Mesendoderm (in vitro differentiated cells): ENCODE data around the gene CDKN3. TPM values are rescaled to one million over a fixed set of nuclear protein-coding genes. Genes with fewer than 3 reads are reported as not detected.
A peak's percentile ranks its signal among the peaks of the same experiment; 100 is the strongest.

Experiments used
- DNase-seq: peaks from one replicate; pipeline ENCODE4 v3.0.0; 2013
- H2AK5ac ChIP-seq: 2 replicates; pipeline ENCODE4 v1.6.1; 2013; ENCODE audit warnings: low read length, inconsistent platforms
- H2BK120ac ChIP-seq: 2 replicates; pipeline ENCODE4 v1.6.1; 2013; ENCODE audit warnings: low read depth, mild to moderate bottlenecking, low read length, moderate library complexity, mixed read lengths
- H2BK15ac ChIP-seq: replicated peaks from 2 replicates; pipeline ENCODE4 v1.6.1; 2013; ENCODE audit warnings: low read depth, mild to moderate bottlenecking, moderate library complexity
- H2BK5ac ChIP-seq: 2 replicates; pipeline ENCODE4 v1.6.1; 2013; ENCODE audit warnings: low read length, inconsistent platforms
- H3K18ac ChIP-seq: 2 replicates; pipeline ENCODE4 v1.6.1; 2013; ENCODE audit warnings: mild to moderate bottlenecking, low read length, mixed read lengths
- H3K23ac ChIP-seq: one replicate; pipeline ENCODE4 v1.6.1; 2013; ENCODE audit warnings: low read length
- H3K27ac ChIP-seq: 2 replicates; pipeline ENCODE4 v1.5.1; 2013; ENCODE audit warnings: low read depth, mild to moderate bottlenecking, inconsistent platforms, low read length, moderate library complexity
- H3K27me3 ChIP-seq: 2 replicates; pipeline ENCODE4 v1.6.1; 2013; ENCODE audit warnings: low read length, control low read depth, mild to moderate bottlenecking, inconsistent platforms; ENCODE audit not compliant: insufficient read depth, poor library complexity
- H3K36me3 ChIP-seq: 2 replicates; pipeline ENCODE4 v1.6.1; 2013; ENCODE audit warnings: low read length, inconsistent platforms; ENCODE audit not compliant: control insufficient read depth, insufficient read depth
- H3K4ac ChIP-seq: one replicate; pipeline ENCODE4 v1.6.1; 2013; ENCODE audit warnings: low read depth, mild to moderate bottlenecking, low read length, moderate library complexity
- H3K4me1 ChIP-seq: 2 replicates; pipeline ENCODE4 v1.6.1; 2013; ENCODE audit warnings: low read depth, low read length, inconsistent platforms; ENCODE audit not compliant: control insufficient read depth
- H3K4me2 ChIP-seq: 2 replicates; pipeline ENCODE4 v1.6.1; 2013; ENCODE audit warnings: low read length
- H3K4me3 ChIP-seq: 2 replicates; pipeline ENCODE4 v1.5.1; 2013; ENCODE audit warnings: mild to moderate bottlenecking, low read length
- H3K56ac ChIP-seq: one replicate; pipeline ENCODE4 v1.6.1; 2013; ENCODE audit warnings: low read length
- H3K79me1 ChIP-seq: 2 replicates; pipeline ENCODE4 v1.6.1; 2013; ENCODE audit warnings: low read length, inconsistent platforms
- H3K79me2 ChIP-seq: 2 replicates; pipeline ENCODE4 v1.6.1; 2013; ENCODE audit warnings: mild to moderate bottlenecking, low read length; ENCODE audit not compliant: control insufficient read depth, insufficient read depth
- H3K9ac ChIP-seq: 2 replicates; pipeline ENCODE4 v1.6.1; 2013; ENCODE audit warnings: low read length, inconsistent platforms
- H4K5ac ChIP-seq: one replicate; pipeline ENCODE4 v1.6.1; 2013; ENCODE audit warnings: low read length
- H4K8ac ChIP-seq: one replicate; pipeline ENCODE4 v1.6.1; 2013; ENCODE audit warnings: low read depth, mild to moderate bottlenecking, control low read depth, low read length, moderate library complexity
- WGBS: extraction: QIAGEN DNeasy Blood & Tissue Kit; methylation state at CpG from one replicate; pipeline ENCODE4 v1.1.7; 2013; ENCODE audit warnings: low lambda C conversion rate, missing lambda C conversion rate; ENCODE audit not compliant: insufficient coverage; ENCODE audit errors: extremely low coverage; 5-methylcytosine and 5-hydroxymethylcytosine counted together
- polyA plus RNA-seq, 2 experiments: library from polyadenylated mRNA; stranded (reverse); fragments of 200-250 nt; gene quantifications; one replicate each; pipeline ENCODE4 v1.2.3, GENCODE V29; 2013

Gene CDKN3
- polyA plus RNA-seq (2013, experiment 1 of 2): 128 TPM
- 129 TPM for polyA plus RNA-seq (2013, experiment 2 of 2)

- Histone ChIP-seq H4K8ac (no peak within 1 kb of the TSS), H3K36me3 (no peaks in the 10 kb centered on the region), H3K4me3 (peak within 1 kb of the TSS; percentile 90), H3K4ac (no peak within 1 kb of the TSS), H3K4me2 (peak within 1 kb of the TSS; percentile 86), H3K79me1 (peaks cover 2% of the 10 kb centered on the region), H3K9ac (peak within 1 kb of the TSS; percentile 98), H3K27ac (peak within 1 kb of the TSS; percentile 9), H3K56ac (peak within 1 kb of the TSS; percentile 99), H3K4me1 (no peaks in the 10 kb centered on the region), H2BK5ac (peak within 1 kb of the TSS; percentile 65), H3K23ac (peak within 1 kb of the TSS; percentile 86), H3K27me3 (no peaks in the 10 kb centered on the region), H3K79me2 (no peaks in the 10 kb centered on the region), H2AK5ac (no peak within 1 kb of the TSS), H4K5ac (no peak within 1 kb of the TSS), H2BK120ac (no peak within 1 kb of the TSS), H2BK15ac (no peak within 1 kb of the TSS), H3K18ac (peak within 1 kb of the TSS; percentile 31)
- DNase-seq: peak; percentile 100
- WGBS: no CpG with 5 or more reads among the region's 76 CpGs
Observed at GRCh38 chr14:54396493-54397335, at the start of gene CDKN3. TSS of gene CDKN3 (plus strand) at chr14:54397007. CDS start at chr14:54397069, 62 bp downstream.

- H3K4ac ChIP-seq: no peak overlapping the region
- H3K18ac ChIP-seq: no peak overlapping the region
- H3K79me1 ChIP-seq: no peaks in the 10 kb centered on the region
- H3K56ac ChIP-seq: peak overlapping the region; percentile 40
- no peak overlapping the region for H2BK15ac ChIP-seq
- H3K27ac ChIP-seq: no peak overlapping the region
- H2AK5ac ChIP-seq: no peak overlapping the region
- no peaks in the 10 kb centered on the region for H3K36me3 ChIP-seq
- H2BK5ac ChIP-seq: no peak overlapping the region
- H4K8ac ChIP-seq: no peak overlapping the region
- H3K9ac ChIP-seq: no peak overlapping the region
- H2BK120ac ChIP-seq: no peak overlapping the region
- peaks cover 3% of the 10 kb centered on the region for H3K4me1 ChIP-seq
- H3K27me3 ChIP-seq: no peaks in the 10 kb centered on the region
- no peak overlapping the region for H3K23ac ChIP-seq
- no peak overlapping the region for H4K5ac ChIP-seq
- H3K4me2 ChIP-seq: no peak overlapping the region
- no peak overlapping the region for H3K4me3 ChIP-seq
- no peaks in the 10 kb centered on the region for H3K79me2 ChIP-seq
- DNase-seq: no peak
- no CpG with 5 or more reads among the region's 7 CpGs for WGBS
Observed at GRCh38 chr14:54347044-54347443, 49.8 kb upstream of the CDKN3 start.

GRCh38 chr14:54348001-54348611 lies 48.7 kb upstream of the CDKN3 start:
- no peak overlapping the region for H3K27ac ChIP-seq
- H2BK120ac ChIP-seq: no peak overlapping the region
- no peaks in the 10 kb centered on the region for H3K27me3 ChIP-seq
- H3K4me1 ChIP-seq: peaks cover 3% of the 10 kb centered on the region
- no CpG with 5 or more reads among the region's 5 CpGs for WGBS
- no peak overlapping the region for H3K56ac ChIP-seq
- no peak overlapping the region for H4K5ac ChIP-seq
- H3K18ac ChIP-seq: no peak overlapping the region
- no peak overlapping the region for H2AK5ac ChIP-seq
- H3K23ac ChIP-seq: no peak overlapping the region
- H2BK5ac ChIP-seq: no peak overlapping the region
- H3K79me2 ChIP-seq: no peaks in the 10 kb centered on the region
- H3K9ac ChIP-seq: no peak overlapping the region
- no peaks in the 10 kb centered on the region for H3K36me3 ChIP-seq
- H3K79me1 ChIP-seq: no peaks in the 10 kb centered on the region
- no peak overlapping the region for H3K4me2 ChIP-seq
- H3K4ac ChIP-seq: no peak overlapping the region
- H4K8ac ChIP-seq: no peak overlapping the region
- H2BK15ac ChIP-seq: no peak overlapping the region
- no peak overlapping the region for H3K4me3 ChIP-seq
- peak; percentile 75 for DNase-seq

- no CpG with 5 or more reads among the region's 24 CpGs for WGBS
Observed at GRCh38 chr14:54348923-54349620, 47.7 kb upstream of the CDKN3 start.

GRCh38 chr14:54349713-54350112 lies 47.1 kb upstream of the CDKN3 start:
- DNase-seq: no peak
- WGBS: no CpG with 5 or more reads among the region's 2 CpGs
- H3K27me3 ChIP-seq: no peaks in the 10 kb centered on the region
- peak overlapping the region; percentile 62 for H2BK15ac ChIP-seq
- H3K4me3 ChIP-seq: no peak overlapping the region
- H3K18ac ChIP-seq: no peak overlapping the region
- no peak overlapping the region for H4K5ac ChIP-seq
- no peak overlapping the region for H3K23ac ChIP-seq
- no peak overlapping the region for H4K8ac ChIP-seq
- H3K79me2 ChIP-seq: no peaks in the 10 kb centered on the region
- no peaks in the 10 kb centered on the region for H3K36me3 ChIP-seq
- peaks cover 3% of the 10 kb centered on the region for H3K4me1 ChIP-seq
- H3K79me1 ChIP-seq: no peaks in the 10 kb centered on the region
- no peak overlapping the region for H3K4ac ChIP-seq
- H3K9ac ChIP-seq: no peak overlapping the region
- no peak overlapping the region for H3K4me2 ChIP-seq
- no peak overlapping the region for H2BK120ac ChIP-seq
- H2AK5ac ChIP-seq: no peak overlapping the region
- peak overlapping the region; percentile 39 for H3K56ac ChIP-seq
- no peak overlapping the region for H3K27ac ChIP-seq
- H2BK5ac ChIP-seq: no peak overlapping the region

More at GRCh38 chr14:54348923-54349620, 47.7 kb upstream of the CDKN3 start:
- Histone ChIP-seq H3K4me2 (no peak overlapping the region), H3K79me1 (no peaks in the 10 kb centered on the region), H3K23ac (no peak overlapping the region), H3K18ac (no peak overlapping the region), H2AK5ac (no peak overlapping the region), H2BK5ac (no peak overlapping the region), H3K9ac (no peak overlapping the region), H3K27ac (no peak overlapping the region), H3K4me3 (no peak overlapping the region), H3K27me3 (no peaks in the 10 kb centered on the region), H2BK120ac (peak overlapping the region; percentile 49), H4K5ac (no peak overlapping the region), H3K4me1 (peaks cover 3% of the 10 kb centered on the region), H3K56ac (peak overlapping the region; percentile 39), H3K4ac (no peak overlapping the region), H3K79me2 (no peaks in the 10 kb centered on the region), H4K8ac (no peak overlapping the region), H2BK15ac (peak overlapping the region; percentile 62), H3K36me3 (no peaks in the 10 kb centered on the region)
- DNase-seq: peak; percentile 64
